A673 (cell line): ENCODE data around the gene MRNIP.

Experiments
- EZH2 ChIP-seq: fragments of 200-600 bp; sonication (generic); IDR thresholded peaks from 2 replicates; pipeline ENCODE4 v1.6.1; 2017; ENCODE audit warnings: borderline replicate concordance, low read depth, mild to moderate bottlenecking, mixed read lengths, antibody characterized with exemption, low read length; ENCODE audit not compliant: poor library complexity, severe bottlenecking
- TF ChIP-seq, protein P1 (sequence below): fragments of 300-800, 200-600 bp; sonication (generic); conservative IDR thresholded peaks from 2 replicates; pipeline ENCODE4 v1.5.1; 2017; ENCODE audit warnings: low read depth, mild to moderate bottlenecking, antibody characterized with exemption, low read length, moderate library complexity, mixed read lengths

GRCh38 chr5:179841621-179842020, 17.0 kb downstream of the MRNIP start:
- TF ChIP-seq, protein P1, sequence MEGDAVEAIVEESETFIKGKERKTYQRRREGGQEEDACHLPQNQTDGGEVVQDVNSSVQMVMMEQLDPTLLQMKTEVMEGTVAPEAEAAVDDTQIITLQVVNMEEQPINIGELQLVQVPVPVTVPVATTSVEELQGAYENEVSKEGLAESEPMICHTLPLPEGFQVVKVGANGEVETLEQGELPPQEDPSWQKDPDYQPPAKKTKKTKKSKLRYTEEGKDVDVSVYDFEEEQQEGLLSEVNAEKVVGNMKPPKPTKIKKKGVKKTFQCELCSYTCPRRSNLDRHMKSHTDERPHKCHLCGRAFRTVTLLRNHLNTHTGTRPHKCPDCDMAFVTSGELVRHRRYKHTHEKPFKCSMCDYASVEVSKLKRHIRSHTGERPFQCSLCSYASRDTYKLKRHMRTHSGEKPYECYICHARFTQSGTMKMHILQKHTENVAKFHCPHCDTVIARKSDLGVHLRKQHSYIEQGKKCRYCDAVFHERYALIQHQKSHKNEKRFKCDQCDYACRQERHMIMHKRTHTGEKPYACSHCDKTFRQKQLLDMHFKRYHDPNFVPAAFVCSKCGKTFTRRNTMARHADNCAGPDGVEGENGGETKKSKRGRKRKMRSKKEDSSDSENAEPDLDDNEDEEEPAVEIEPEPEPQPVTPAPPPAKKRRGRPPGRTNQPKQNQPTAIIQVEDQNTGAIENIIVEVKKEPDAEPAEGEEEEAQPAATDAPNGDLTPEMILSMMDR, result no peak
- TF ChIP-seq EZH2, result no peak
